Natural killer cell treated with Interleukin-12 subunit alpha and Interleukin-12 subunit beta and Interleukin-15 and Interleukin-18, amount 100 ng/mL, for 72 hours (primary cell): ENCODE results near the gene FAT3. TPM values are rescaled to one million over a fixed set of nuclear protein-coding genes. Genes with fewer than 3 reads are reported as not detected.

Experiments
- ATAC-seq, 2 donors: fragments of 150-1000 bp; cut with Tn5 transposase in 1 of 2; sonication (Bioruptor Pico), chemical (Tn5 transposase) in 1 of 2; 2 replicates each; pipeline ENCODE4 v1.10.0; 2021
- DNase-seq: peaks from one replicate; pipeline ENCODE4 v3.0.0; 2022; ENCODE audit warnings: low spot score
- H3K27ac Mint-ChIP-seq, 2 donors: 1 replicate in 1 of 2; 2 replicates in 1 of 2; pipeline ENCODE4 v1.8.0; 2022; ENCODE audit warnings: mixed read lengths in 2 of 2, mild to moderate bottlenecking in 1 of 2, moderate library complexity in 1 of 2
- H3K27me3 Mint-ChIP-seq, 2 donors: 1 replicate in 1 of 2; 2 replicates in 1 of 2; pipeline ENCODE4 v1.8.0; 2022; ENCODE audit warnings: mixed read lengths in 2 of 2
- H3K36me3 Mint-ChIP-seq: one replicate; pipeline ENCODE4 v1.8.0; 2022; ENCODE audit warnings: mixed read lengths
- H3K4me1 Mint-ChIP-seq, 2 donors: 1 replicate in 1 of 2; 2 replicates in 1 of 2; pipeline ENCODE4 v1.8.0; 2022; ENCODE audit warnings: low read depth in 2 of 2, mixed read lengths in 2 of 2, mild to moderate bottlenecking in 1 of 2
- H3K4me3 Mint-ChIP-seq: one replicate; pipeline ENCODE4 v1.8.0; 2022; ENCODE audit warnings: mixed read lengths
- H3K9me3 Mint-ChIP-seq: 2 replicates; pipeline ENCODE4 v1.8.0; 2022; ENCODE audit warnings: mixed read lengths
- total RNA-seq, 2 donors: library from RNA; stranded (reverse); gene quantifications; one replicate each; pipeline ENCODE4 v1.2.3, GENCODE V29; 2022

The FAT3 gene
- total RNA-seq, 2 donors from 2014 or later, result not detected

DNA sequence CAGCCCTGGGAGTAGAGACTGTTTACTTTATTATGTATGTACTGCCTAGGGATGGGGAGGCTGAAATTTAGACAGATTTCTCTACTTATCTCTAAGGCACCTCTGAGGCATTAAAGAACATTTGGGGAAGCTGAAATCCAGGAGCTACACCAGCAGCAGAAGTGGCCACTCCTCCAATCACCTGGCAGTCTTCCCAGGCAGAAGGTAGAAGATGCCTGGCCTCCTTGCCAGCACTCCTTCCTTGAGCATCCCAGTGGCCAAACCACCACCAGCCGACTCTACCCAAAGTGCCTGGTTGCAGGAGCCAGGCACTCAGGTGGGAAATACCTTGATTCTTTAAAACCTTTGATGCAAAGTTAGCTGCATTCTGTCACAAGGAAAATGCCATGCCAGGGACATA is 1.9 kb upstream of the FAT3 start:
- H3K27ac Mint-ChIP-seq, result no peak overlapping the region
- peaks cover 0 to 3% of the 10 kb centered on the region in 2 donors for H3K4me1 Mint-ChIP-seq
- ATAC-seq (no peak), DNase-seq (no peak)
- peaks cover 11% of the 10 kb centered on the region for H3K36me3 Mint-ChIP-seq
- no peak overlapping the region for H3K4me3 Mint-ChIP-seq
- peaks cover 5 to 19% of the 10 kb centered on the region in 2 donors for H3K27me3 Mint-ChIP-seq
- peaks cover 6% of the 10 kb centered on the region for H3K9me3 Mint-ChIP-seq

DNA sequence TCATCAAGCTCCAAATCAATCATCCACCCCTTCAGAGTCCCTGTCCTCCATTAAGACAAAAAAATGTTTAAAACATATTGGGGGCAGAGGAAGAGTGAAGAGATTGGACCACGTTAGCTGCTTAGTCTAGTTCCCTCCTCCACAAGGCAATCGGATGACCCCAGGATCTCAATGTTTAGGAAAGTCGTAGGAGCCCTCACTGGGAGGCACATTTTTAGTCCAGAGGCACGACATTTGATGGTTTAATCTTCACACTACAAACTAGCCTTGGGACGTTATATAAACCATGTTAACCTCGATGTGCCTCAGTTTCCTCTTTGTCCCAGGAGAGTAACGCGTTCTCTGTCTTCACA is 588 bp upstream of the FAT3 start:
- Mint-ChIP-seq H3K27me3 (peaks cover 5 to 21% of the 10 kb centered on the region in 2 donors), H3K36me3 (peaks cover 11% of the 10 kb centered on the region), H3K4me3 (no peak overlapping the region), H3K9me3 (peaks cover 6% of the 10 kb centered on the region), H3K27ac (no peak overlapping the region), H3K4me1 (peaks cover 0 to 3% of the 10 kb centered on the region in 2 donors)
- DNase-seq, result no peak
- no peak for ATAC-seq

DNA sequence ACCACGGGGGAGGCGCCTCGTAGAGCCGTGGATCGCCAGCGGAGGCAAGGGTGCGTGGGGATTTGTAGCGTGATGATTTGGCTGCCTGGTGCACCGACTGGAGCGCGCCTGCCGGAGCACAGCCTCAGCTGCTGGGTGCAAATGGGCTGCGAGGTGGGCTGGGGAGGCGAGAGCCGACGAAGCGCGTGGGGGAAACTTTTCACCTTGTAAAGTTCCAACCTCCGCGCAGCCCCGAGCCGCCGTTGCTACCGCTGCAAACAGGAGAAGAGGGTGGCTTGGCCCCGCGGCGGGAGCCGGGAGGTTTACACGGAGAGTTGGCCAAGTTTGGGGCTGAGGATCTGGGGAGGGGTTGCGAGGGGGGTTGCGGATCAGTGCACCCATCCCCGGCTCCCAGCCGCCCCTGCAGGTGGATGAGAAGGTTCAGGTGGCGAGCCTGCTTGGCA is 528 bp downstream of the FAT3 start:
- no peak for DNase-seq
- H3K27ac Mint-ChIP-seq, result no peak overlapping the region
- H3K27me3 Mint-ChIP-seq, result peaks cover 5 to 21% of the 10 kb centered on the region in 2 donors
- peaks cover 0 to 3% of the 10 kb centered on the region in 2 donors for H3K4me1 Mint-ChIP-seq
- H3K36me3 Mint-ChIP-seq, result peaks cover 8% of the 10 kb centered on the region
- peaks cover 6% of the 10 kb centered on the region for H3K9me3 Mint-ChIP-seq
- H3K4me3 Mint-ChIP-seq, result no peak overlapping the region
- ATAC-seq, result no peak

DNA sequence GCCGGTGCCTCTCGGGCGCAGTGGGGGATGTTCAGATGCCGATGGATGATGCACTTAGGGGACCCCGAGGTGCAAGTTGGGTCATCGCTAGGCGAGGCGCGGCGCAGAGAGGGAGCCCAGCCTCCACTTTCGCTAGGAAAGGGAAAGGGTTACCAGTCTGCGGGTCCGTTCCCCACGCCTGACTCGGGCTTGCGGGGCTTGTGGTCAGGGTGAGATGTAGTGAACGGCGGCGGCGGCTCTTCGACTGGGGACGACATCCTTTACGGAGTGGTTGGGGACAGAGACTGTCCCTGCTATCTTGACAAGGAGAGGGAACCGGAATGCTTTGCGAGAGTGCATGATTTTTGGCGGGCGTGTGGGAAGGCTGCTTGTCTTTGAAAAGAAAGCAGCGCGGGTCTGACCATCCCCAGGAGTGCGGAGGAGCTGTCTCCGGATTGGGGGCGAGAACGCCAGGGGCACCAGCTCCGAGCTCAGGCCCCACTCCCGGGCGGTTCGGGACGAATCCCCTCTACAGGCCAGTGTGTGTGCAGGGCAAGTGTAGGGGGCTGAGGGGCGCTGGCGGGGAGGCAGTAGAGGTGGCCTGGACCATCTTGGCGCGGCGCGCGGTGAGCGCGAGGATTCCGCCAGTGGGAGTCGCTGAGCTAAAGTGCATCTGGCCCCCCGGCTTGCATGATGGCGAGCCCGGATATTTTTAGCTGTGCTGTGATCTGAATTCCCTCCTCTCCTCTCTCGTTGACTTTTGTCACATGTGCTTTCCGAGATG is 1.1 kb downstream of the FAT3 start:
- H3K27me3 Mint-ChIP-seq, result peaks cover 5 to 21% of the 10 kb centered on the region in 2 donors
- DNase-seq, result no peak

DNA sequence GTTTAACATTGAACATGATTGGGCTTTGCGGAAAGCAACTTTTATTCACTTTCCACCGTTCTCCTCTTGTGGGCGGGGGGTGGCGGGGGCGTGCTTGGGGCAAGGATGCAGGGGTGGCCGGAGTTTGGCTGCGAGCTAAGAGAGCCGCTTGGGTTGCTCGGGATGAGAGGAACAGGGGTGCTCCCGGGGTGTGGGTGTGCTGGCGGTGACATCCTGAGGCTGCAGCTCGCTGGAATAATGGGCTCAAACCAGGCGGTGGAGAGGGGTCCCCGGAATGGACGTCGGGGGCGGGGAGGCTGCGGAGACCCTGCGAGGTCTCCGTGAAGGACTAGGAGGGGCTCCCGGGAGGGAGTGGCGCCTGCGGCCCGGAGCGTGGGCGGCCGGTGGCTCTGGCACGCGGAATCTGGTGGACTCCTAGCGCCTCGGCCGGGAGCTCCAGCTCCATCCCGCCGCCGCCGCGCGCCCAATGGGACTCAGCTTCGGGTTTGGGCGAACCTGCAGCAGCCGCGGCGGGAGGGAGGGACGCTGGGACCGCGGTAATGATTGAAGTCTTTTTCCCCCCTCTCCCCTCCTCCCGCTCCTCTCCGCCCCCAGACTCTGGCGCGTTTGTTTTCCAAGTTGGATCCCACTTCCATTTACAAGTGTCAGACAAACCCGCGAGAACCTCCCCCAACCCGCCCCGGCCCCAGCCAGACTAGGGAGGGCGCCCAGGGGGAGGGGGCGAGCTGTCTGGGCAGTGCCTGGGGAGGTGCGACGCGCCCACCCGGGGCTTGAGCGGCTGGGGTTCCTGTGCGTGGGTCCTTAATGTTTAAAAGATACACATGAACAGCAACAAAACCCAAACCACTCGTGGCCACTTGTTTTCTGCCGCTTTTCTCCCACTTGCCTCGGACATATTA is 2.0 kb downstream of the FAT3 start:
- ATAC-seq, result no peak
- Mint-ChIP-seq H3K27me3 (peaks cover 5 to 21% of the 10 kb centered on the region in 2 donors), H3K4me1 (peaks cover 0 to 3% of the 10 kb centered on the region in 2 donors), H3K9me3 (no peaks in the 10 kb centered on the region), H3K4me3 (no peak overlapping the region), H3K27ac (no peak overlapping the region), H3K36me3 (peaks cover 8% of the 10 kb centered on the region)
- DNase-seq, result no peak

More for the DNA sequence above, 1.1 kb downstream of the FAT3 start:
- peaks cover under 1% of the 10 kb centered on the region for H3K9me3 Mint-ChIP-seq
- H3K4me3 Mint-ChIP-seq, result no peak overlapping the region
- H3K36me3 Mint-ChIP-seq, result peaks cover 8% of the 10 kb centered on the region
- H3K27ac Mint-ChIP-seq, result no peak overlapping the region
- peak in 1 of 2 donors; percentile 44 for ATAC-seq
- peaks cover 0 to 3% of the 10 kb centered on the region in 2 donors for H3K4me1 Mint-ChIP-seq

DNA sequence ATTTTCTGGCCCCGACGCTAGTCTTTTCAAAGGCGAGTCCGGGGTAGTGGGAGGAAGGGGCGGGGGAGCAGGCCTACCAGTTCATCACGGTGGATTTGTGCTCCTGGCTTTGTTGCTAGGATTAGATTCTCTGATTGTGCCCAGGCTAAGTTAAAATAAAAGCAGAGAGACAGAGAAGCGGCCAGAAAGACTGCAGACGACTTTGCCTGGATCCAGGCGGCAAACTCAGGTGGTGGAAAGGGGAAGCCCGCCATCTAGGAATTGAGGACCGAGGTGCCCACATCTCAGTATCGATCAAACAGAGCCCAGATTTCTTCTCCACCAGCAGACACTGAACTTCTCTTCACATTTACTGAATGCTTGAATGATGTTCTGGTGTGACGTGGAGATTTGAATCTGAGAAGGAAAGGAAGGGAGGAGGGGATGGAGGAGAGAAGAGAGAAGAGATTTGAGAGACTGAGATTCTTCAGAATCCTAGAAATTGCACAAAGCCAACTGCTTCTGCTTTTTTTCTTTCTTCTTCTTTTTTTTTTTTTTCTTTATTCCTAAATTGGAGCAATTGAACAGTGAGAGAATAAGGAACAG is 2.7 kb downstream of the FAT3 start:
- peaks cover 5 to 21% of the 10 kb centered on the region in 2 donors for H3K27me3 Mint-ChIP-seq
- no peak overlapping the region for H3K4me3 Mint-ChIP-seq
- ATAC-seq, result no peak

DNA sequence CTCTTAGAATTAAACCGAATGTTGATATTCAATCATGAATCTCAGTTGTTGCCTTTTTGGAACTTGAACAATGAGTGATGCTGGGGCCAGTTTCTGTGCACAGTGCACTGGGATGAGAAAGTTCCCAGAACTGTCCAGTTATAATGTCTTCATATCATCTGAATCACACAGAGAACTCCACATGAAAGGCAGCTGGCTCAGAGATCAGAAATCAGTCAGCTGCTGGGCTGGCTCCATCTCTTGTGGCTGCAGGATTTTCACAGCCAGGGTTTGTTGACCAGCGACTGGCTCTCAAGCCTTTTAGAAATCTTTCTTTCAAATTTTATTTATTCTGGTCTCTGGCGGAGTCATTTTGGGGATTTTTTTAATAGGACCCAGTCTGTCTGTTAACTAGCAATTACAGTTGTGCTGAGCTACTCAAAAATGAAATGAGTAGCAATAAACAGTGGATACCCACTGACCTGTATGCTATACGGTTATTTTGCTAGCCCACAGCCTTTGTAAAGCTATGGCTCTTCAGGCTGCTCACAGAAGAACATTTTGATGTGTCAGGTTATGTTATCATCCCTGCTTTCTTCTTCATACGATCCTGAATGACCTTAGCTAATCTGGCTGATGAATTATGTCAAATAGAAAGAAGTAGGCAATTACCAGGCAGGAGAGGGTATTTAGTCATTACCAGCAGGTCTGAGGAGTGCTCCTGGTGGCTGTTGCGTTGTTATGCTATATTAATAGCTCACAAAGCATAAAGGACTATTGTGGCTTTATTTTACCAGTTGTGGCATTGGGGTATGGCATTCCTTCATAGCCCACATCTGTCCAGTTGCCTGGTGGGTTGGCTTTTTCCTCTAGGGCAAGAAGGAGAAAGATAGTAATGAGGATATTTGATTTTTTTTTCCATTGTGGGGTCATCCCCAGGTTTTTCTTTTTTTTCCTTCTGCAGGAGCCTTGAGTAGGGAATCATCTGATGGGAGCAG is 3.6 kb downstream of the FAT3 start:
- H3K36me3 Mint-ChIP-seq, result peaks cover 8% of the 10 kb centered on the region
- no peak for ATAC-seq

More for the DNA sequence above, 2.7 kb downstream of the FAT3 start:
- H3K4me1 Mint-ChIP-seq, result peaks cover 0 to 3% of the 10 kb centered on the region in 2 donors
- H3K9me3 Mint-ChIP-seq, result no peaks in the 10 kb centered on the region
- peaks cover 8% of the 10 kb centered on the region for H3K36me3 Mint-ChIP-seq
- no peak overlapping the region for H3K27ac Mint-ChIP-seq
- DNase-seq, result no peak

DNA sequence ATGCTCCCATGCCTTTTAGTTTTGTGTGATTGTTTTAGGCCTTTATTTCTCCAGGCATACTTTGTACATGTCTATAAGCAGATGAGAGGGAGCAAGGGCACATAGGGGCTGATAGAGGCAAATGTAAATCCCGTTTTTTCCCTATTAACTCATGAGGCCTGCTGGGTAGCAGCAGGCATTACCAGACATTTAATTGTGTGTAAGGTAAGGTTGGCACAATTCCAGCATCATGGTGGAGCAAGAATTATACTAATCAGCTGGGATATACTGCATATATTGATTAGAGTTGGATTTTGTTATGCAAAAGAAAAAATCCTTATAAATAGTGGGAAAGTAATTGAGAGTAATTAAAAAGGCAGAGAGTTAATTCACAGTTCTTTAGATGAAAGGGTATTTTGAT is 12.2 kb downstream of the FAT3 start:
- Mint-ChIP-seq H3K36me3 (no peaks in the 10 kb centered on the region), H3K27ac (no peak overlapping the region), H3K27me3 (no peaks in the 10 kb centered on the region), H3K4me1 (no peaks in the 10 kb centered on the region), H3K4me3 (no peak overlapping the region), H3K9me3 (peaks cover 9% of the 10 kb centered on the region)
- ATAC-seq (no peak), DNase-seq (no peak)

More for the DNA sequence above, 3.6 kb downstream of the FAT3 start:
- Mint-ChIP-seq H3K27me3 (peaks cover 5 to 21% of the 10 kb centered on the region in 2 donors), H3K9me3 (no peaks in the 10 kb centered on the region), H3K4me1 (peaks cover 0 to 3% of the 10 kb centered on the region in 2 donors), H3K27ac (no peak overlapping the region), H3K4me3 (no peak overlapping the region)
- no peak for DNase-seq

DNA sequence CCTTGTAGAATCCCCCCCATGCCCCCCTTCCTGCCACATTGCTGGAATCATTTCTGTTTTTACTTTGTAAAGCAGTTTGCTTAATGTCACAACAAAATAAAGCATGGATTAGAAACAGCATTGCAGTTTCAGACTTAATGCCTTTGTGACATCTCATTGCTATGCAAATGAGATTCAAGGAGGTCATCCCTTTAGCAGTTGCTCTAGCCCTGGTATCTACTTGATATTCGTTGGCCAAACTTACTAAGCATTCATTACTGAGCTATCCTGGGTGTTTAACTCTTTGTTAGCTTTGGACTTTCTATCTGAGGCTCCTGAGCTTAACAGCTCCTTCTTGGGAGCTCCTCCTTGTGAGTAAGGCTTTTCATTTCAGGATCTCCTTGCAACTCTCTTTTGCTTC is 16.3 kb downstream of the FAT3 start:
- Mint-ChIP-seq H3K27me3 (no peaks in the 10 kb centered on the region), H3K9me3 (peaks cover 6% of the 10 kb centered on the region), H3K4me1 (no peaks in the 10 kb centered on the region), H3K4me3 (no peak overlapping the region), H3K27ac (no peak overlapping the region), H3K36me3 (no peaks in the 10 kb centered on the region)
- no peak for ATAC-seq
- no peak for DNase-seq

DNA sequence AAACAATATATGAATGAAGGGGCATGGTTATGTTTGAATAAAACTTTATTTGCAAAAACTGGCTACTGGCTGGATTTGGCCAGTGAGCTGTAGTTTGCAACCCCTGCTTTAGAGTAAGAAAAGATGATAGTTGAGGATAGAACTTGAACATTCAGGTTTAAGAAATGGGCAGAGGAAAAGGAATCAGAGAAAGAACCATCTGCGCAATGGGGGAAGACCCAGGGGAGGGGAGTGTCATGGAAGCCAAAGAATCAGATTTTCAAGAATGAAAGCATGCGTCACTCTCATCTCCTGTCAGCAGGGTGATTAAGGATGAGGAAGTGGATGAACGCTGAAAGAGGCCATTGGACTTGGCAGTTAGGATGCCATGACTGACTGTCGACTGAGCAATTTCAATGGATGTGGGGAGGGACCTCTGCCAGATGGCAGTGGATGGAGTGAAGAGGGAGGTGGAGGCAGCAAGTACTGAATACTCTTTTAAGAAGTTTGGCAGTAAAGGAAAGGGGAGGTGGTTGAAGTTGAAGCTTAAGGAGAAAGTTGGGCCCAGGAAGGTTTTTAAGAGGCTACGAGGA is 21.2 kb downstream of the FAT3 start:
- Mint-ChIP-seq H3K27ac (no peak overlapping the region), H3K4me3 (no peak overlapping the region), H3K27me3 (no peaks in the 10 kb centered on the region), H3K9me3 (no peaks in the 10 kb centered on the region), H3K36me3 (no peaks in the 10 kb centered on the region), H3K4me1 (no peaks in the 10 kb centered on the region)
- no peak for DNase-seq
- no peak for ATAC-seq

DNA sequence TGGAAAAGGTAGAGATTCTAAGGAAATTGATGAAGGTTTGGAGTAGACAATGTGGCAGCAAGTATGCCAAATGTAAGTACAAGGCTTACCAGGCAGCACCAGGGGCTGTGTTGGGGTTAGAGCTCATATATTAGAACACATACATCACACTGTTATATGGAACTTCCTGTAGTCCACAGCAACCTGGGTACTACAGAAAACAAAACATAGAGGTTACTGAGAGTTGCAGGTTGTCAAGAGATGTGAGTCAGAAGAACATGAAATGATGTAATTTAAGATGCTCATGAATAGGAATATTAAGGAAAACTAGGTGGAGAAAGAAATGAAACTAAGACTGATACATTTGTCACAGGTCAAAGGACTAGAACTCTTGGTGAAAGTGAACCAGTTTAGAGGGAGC is 22.0 kb downstream of the FAT3 start:
- DNase-seq (no peak), ATAC-seq (no peak)
- H3K9me3 Mint-ChIP-seq, result no peaks in the 10 kb centered on the region
- no peak overlapping the region for H3K4me3 Mint-ChIP-seq
- H3K27me3 Mint-ChIP-seq, result no peaks in the 10 kb centered on the region
- no peaks in the 10 kb centered on the region for H3K36me3 Mint-ChIP-seq
- H3K4me1 Mint-ChIP-seq, result no peaks in the 10 kb centered on the region
- H3K27ac Mint-ChIP-seq, result no peak overlapping the region

DNA sequence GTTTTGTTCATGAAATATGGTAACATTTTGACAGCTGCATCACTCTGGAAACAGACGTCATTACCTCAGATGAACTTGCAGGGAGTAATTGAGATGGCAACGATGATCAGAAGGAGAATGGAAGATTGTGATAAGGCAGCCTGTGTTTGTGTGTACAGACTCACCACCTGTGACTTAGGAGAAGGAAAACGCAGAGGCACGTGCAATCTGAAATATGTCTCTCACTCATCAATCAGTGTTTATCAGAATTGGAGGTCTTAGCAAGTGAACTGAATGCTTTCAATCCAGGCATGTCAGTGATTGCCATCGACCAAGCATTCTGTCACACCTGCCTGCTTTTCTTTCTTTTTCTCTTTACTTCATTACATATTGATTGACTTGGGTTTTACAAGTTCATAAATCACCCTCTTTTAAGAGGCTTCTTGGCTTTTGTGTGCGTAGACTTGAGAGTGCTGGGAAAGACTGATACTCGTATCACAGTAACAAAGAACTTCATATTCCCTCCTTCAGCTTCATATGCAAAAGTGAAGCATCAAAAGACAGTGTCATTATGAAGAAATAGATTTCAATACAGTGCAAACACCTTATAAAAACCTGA is 24.6 kb downstream of the FAT3 start:
- Mint-ChIP-seq H3K4me3 (no peak overlapping the region), H3K36me3 (peaks cover 4% of the 10 kb centered on the region), H3K4me1 (no peaks in the 10 kb centered on the region), H3K9me3 (no peaks in the 10 kb centered on the region), H3K27ac (no peak overlapping the region), H3K27me3 (no peaks in the 10 kb centered on the region)
- DNase-seq (no peak), ATAC-seq (no peak)
